ENCODE measurements around the gene AGBL1. TPM values are rescaled to one million over a fixed set of nuclear protein-coding genes. Genes with fewer than 3 reads are reported as not detected.

The AGBL1 gene
- total and polyA plus RNA-seq, 2 experiments from 2014 or later = 0.03 TPM; not detected in 1

GRCh38 chr15:86558252-86558651, 478.6 kb downstream of the AGBL1 start:
- peak overlapping the region; percentile 79; the same call in 1 of the 2 replicates for H2AFZ ChIP-seq
- Mint-ChIP-seq H3K4me3 (no peak overlapping the region), H3K36me3 (ENCODE audit: low read depth) (peaks cover under 1% of the 10 kb centered on the region; the same call in 1 of the 3 replicates), H3K4me1 (peaks cover 5% of the 10 kb centered on the region; the same call in 2 of the 3 replicates), H3K27ac (no peak overlapping the region), H3K9me3 (peaks cover 14% of the 10 kb centered on the region), H3K27me3 (ENCODE audit: insufficient read depth, low read depth, poor library complexity) (peaks cover 2% of the 10 kb centered on the region)
- H4K20me1 ChIP-seq (replicated peaks; ENCODE audit: insufficient read depth) = no peaks in the 10 kb centered on the region
- no peaks in the 10 kb centered on the region for H3K36me3 ChIP-seq (ENCODE audit: insufficient read depth)
- no peak for DNase-seq (ENCODE audit: low spot score)
- no peaks in the 10 kb centered on the region for H3K27me3 ChIP-seq (ENCODE audit: insufficient read depth)
- H3K4me2 ChIP-seq = no peak overlapping the region
- no peak for ATAC-seq
- H3K27ac ChIP-seq (ENCODE audit: low read depth) = no peak overlapping the region
- H3K4me3 ChIP-seq = no peak overlapping the region
- H3K4me1 ChIP-seq (ENCODE audit: insufficient read depth) = no peaks in the 10 kb centered on the region
- no peak for TF ChIP-seq NANOG (IDR thresholded peaks at IDR 0.05; ENCODE audit: borderline replicate concordance)
- no peak for TF ChIP-seq EZH2 (IDR thresholded peaks at IDR 0.05; ENCODE audit: low read depth, unreplicated experiment)
- TF ChIP-seq ETS1 (IDR thresholded peaks at IDR 0.05) = no peak
- no peaks in the 10 kb centered on the region for H3K9me2 ChIP-seq (ENCODE audit: insufficient read depth)
- H3F3A ChIP-seq (replicated peaks; ENCODE audit: low read depth) = no peaks in the 10 kb centered on the region
- H3K79me2 ChIP-seq (replicated peaks; ENCODE audit: insufficient read depth) = no peaks in the 10 kb centered on the region

GRCh38 chr15:86558686-86559085, 479.0 kb downstream of the AGBL1 start:
- no peak for ATAC-seq

More at GRCh38 chr15:86558686-86559085, 479.0 kb downstream of the AGBL1 start:
- Histone ChIP-seq H3K4me1 (ENCODE audit: insufficient read depth) (no peaks in the 10 kb centered on the region), H3K9me2 (ENCODE audit: insufficient read depth) (no peaks in the 10 kb centered on the region), H3K4me2 (no peak overlapping the region), H2AFZ (peak overlapping the region; percentile 79; the same call in 1 of the 2 replicates), H3F3A (replicated peaks; ENCODE audit: low read depth) (no peaks in the 10 kb centered on the region), H3K36me3 (ENCODE audit: insufficient read depth) (no peaks in the 10 kb centered on the region), H3K27ac (ENCODE audit: low read depth) (no peak overlapping the region), H4K20me1 (replicated peaks; ENCODE audit: insufficient read depth) (no peaks in the 10 kb centered on the region), H3K27me3 (ENCODE audit: insufficient read depth) (no peaks in the 10 kb centered on the region), H3K79me2 (replicated peaks; ENCODE audit: insufficient read depth) (no peaks in the 10 kb centered on the region), H3K4me3 (no peak overlapping the region)
- TF ChIP-seq CREB1 (CRISPR knock-in tag; IDR thresholded peaks at IDR 0.05; ENCODE audit: low read depth) (no peak), ZNF331 (CRISPR knock-in tag; IDR thresholded peaks at IDR 0.05; ENCODE audit: low read depth) (no peak), EZH2phosphoT487 (IDR thresholded peaks at IDR 0.05; ENCODE audit: unreplicated experiment) (no peak), EZH2 (IDR thresholded peaks at IDR 0.05; ENCODE audit: low read depth, unreplicated experiment) (no peak), REST (IDR thresholded peaks at IDR 0.05; ENCODE audit: unreplicated experiment) (no peak), ZNF114 (CRISPR knock-in tag; IDR thresholded peaks at IDR 0.05) (no peak)
- TF ChIP-seq, protein P1, sequence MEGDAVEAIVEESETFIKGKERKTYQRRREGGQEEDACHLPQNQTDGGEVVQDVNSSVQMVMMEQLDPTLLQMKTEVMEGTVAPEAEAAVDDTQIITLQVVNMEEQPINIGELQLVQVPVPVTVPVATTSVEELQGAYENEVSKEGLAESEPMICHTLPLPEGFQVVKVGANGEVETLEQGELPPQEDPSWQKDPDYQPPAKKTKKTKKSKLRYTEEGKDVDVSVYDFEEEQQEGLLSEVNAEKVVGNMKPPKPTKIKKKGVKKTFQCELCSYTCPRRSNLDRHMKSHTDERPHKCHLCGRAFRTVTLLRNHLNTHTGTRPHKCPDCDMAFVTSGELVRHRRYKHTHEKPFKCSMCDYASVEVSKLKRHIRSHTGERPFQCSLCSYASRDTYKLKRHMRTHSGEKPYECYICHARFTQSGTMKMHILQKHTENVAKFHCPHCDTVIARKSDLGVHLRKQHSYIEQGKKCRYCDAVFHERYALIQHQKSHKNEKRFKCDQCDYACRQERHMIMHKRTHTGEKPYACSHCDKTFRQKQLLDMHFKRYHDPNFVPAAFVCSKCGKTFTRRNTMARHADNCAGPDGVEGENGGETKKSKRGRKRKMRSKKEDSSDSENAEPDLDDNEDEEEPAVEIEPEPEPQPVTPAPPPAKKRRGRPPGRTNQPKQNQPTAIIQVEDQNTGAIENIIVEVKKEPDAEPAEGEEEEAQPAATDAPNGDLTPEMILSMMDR (conservative IDR thresholded peaks at IDR 0.05; ENCODE audit: low read depth in 2 of 2) = no peak
- peaks cover 3% of the 10 kb centered on the region; the same call in 1 of the 3 replicates for H3K36me3 Mint-ChIP-seq (ENCODE audit: low read depth)
- no peak overlapping the region for H3K27ac Mint-ChIP-seq
- peaks cover 5% of the 10 kb centered on the region; the same call in 2 of the 3 replicates for H3K4me1 Mint-ChIP-seq
- H3K4me3 Mint-ChIP-seq = no peak overlapping the region
- no peak for DNase-seq (ENCODE audit: low spot score)
- peaks cover 18% of the 10 kb centered on the region for H3K9me3 Mint-ChIP-seq
- peaks cover 2% of the 10 kb centered on the region for H3K27me3 Mint-ChIP-seq (ENCODE audit: insufficient read depth, low read depth, poor library complexity)

All from GM23338 (cell line).